K562 (cell line): ENCODE measurements around the gene PODXL. TPM values are rescaled to one million over a fixed set of nuclear protein-coding genes. Genes with fewer than 3 reads are reported as not detected.

Experiments used
- ATAC-seq: fragments of 200-7000 bp; cut with Tn5 transposase; 3 replicates; pipeline ENCODE4 v1.9.1; 2020; ENCODE audit warnings: moderate library complexity
- BruUV-seq: library from RNA; stranded (reverse); fragments of 400-500 nt; replicated peaks from 2 replicates; lab custom pipeline; 2021; lab: Mats Ljungman, UMichigan
- CTCF ChIA-PET: fragments of 300-600 bp; formaldehyde crosslinking; extraction: SDS; loops from one replicate; lab custom pipeline; 2021; ENCODE audit warnings: low intra/inter-chr PET ratio; lab: Yijun Ruan, JAX
- POLR2A ChIA-PET: fragments of 300-600, 350-650 bp; sonication (Branson Sonifier 250); formaldehyde crosslinking; extraction: SDS; loops from one replicate; lab custom pipeline; 2021; ENCODE audit warnings: antibody characterized with exemption, inconsistent platforms; lab: Yijun Ruan, JAX
- DNase-seq, 4 experiments: peaks; one replicate each; pipeline versions ENCODE4 v3.0.0 to v3.0.0-alpha.2; 2011 to 2018; ENCODE audit warnings: low spot score in 3 of 4, mixed read lengths in 3 of 4; ENCODE audit errors: extremely low read depth in 1 of 4
- FAIRE-seq: peaks from 2 replicates; lab custom pipeline; 2011; peaks lifted over from hg19 to GRCh38; lab: Jason Lieb, UNC
- H2AFZ ChIP-seq: 2 replicates; pipeline ENCODE4 v1.6.0; 2011; ENCODE audit warnings: low read depth, low read length, control low read depth, inconsistent platforms
- H3K27ac ChIP-seq: fragments of 200-600 bp; 3 replicates; pipeline ENCODE4 v1.8.0; 2011; ENCODE audit warnings: low read depth, mild to moderate bottlenecking, control low read depth, inconsistent platforms, low read length, moderate library complexity, mixed read lengths; ENCODE audit errors: extremely low read depth
- H3K27me3 ChIP-seq, 2 experiments: fragments of 300-600 bp in 1 of 2; 2 replicates in 1 of 2; 3 replicates in 1 of 2; pipeline versions ENCODE4 v1.6.0 to v1.8.0; 2011; ENCODE audit warnings: inconsistent platforms in 2 of 2, low read length in 2 of 2, mild to moderate bottlenecking in 1 of 2, mixed read lengths in 1 of 2, moderate library complexity in 1 of 2; ENCODE audit not compliant: control insufficient read depth in 2 of 2, insufficient read depth in 2 of 2
- H3K36me3 ChIP-seq: fragments of 300-600 bp; 3 replicates; pipeline ENCODE4 v1.8.0; 2011; ENCODE audit warnings: mild to moderate bottlenecking, low read length, inconsistent platforms; ENCODE audit not compliant: control insufficient read depth, insufficient read depth
- H3K4me1 ChIP-seq, 2 experiments: fragments of 200-600 bp in 1 of 2; replicated peaks in 1 of 2; 2 replicates in 1 of 2; 3 replicates in 1 of 2; pipeline versions ENCODE4 v1.5.1 to v1.8.0; 2011; ENCODE audit warnings: inconsistent platforms in 2 of 2, low read length in 2 of 2, mild to moderate bottlenecking in 1 of 2, mixed read lengths in 1 of 2, moderate library complexity in 1 of 2; ENCODE audit not compliant: control insufficient read depth in 2 of 2, insufficient read depth in 2 of 2
- H3K4me2 ChIP-seq: 2 replicates; pipeline ENCODE4 v1.6.1; 2011; ENCODE audit warnings: low read length, control low read depth, inconsistent platforms, mixed read lengths; ENCODE audit not compliant: insufficient read depth
- H3K4me3 ChIP-seq: fragments of 200-600 bp; sonication (generic), shearing (Covaris generic); 2 replicates; pipeline ENCODE4 v1.5.1; 2016; ENCODE audit warnings: control low read depth, inconsistent platforms
- H3K79me2 ChIP-seq: fragments of 200-600 bp; 3 replicates; pipeline ENCODE4 v1.8.0; 2011; ENCODE audit warnings: low read length, inconsistent platforms; ENCODE audit not compliant: control insufficient read depth, insufficient read depth
- H3K9ac ChIP-seq, 2 experiments: 2 replicates each; pipeline versions ENCODE4 v1.6.0 to v1.6.1; 2011; ENCODE audit warnings: low read depth in 2 of 2, low read length in 2 of 2, control low read depth in 1 of 2, inconsistent platforms in 1 of 2, mild to moderate bottlenecking in 1 of 2, mixed read lengths in 1 of 2; ENCODE audit not compliant: insufficient read depth in 1 of 2
- H3K9me1 ChIP-seq: one replicate; pipeline ENCODE4 v1.6.0; 2011; ENCODE audit warnings: inconsistent platforms, mild to moderate bottlenecking, low read length, moderate library complexity; ENCODE audit not compliant: control insufficient read depth, insufficient read depth
- H3K9me3 ChIP-seq: replicated peaks from 2 replicates; pipeline ENCODE4 v1.5.1; 2011; ENCODE audit warnings: low read depth, low read length, inconsistent platforms; ENCODE audit not compliant: control insufficient read depth, insufficient read depth
- H4K20me1 ChIP-seq: replicated peaks from 2 replicates; pipeline ENCODE4 v1.6.1; 2011; ENCODE audit warnings: low read length, inconsistent platforms, mixed read lengths; ENCODE audit not compliant: control insufficient read depth, insufficient read depth
- BCOR ChIP-seq: fragments of 450-650 bp; IDR thresholded peaks from 2 replicates; pipeline ENCODE4 v1.6.1; 2016
- CBX5 ChIP-seq: IDR thresholded peaks from 2 replicates; pipeline ENCODE4 v1.6.1; 2014; ENCODE audit warnings: low read depth, borderline replicate concordance
- NEUROD1 ChIP-seq: fragments of 150-350 bp; IDR thresholded peaks from 2 replicates; pipeline ENCODE4 v1.6.1; 2014; ENCODE audit warnings: borderline replicate concordance, low read length, low read depth; ENCODE audit not compliant: partially characterized antibody
- NR1H2 ChIP-seq: sonication (generic); formaldehyde crosslinking; IDR thresholded peaks from 2 replicates; pipeline ENCODE4 v1.4.0; 2020; ENCODE audit warnings: mild to moderate bottlenecking, missing genetic modification reagents
- NR2F6 ChIP-seq: fragments of 450-650 bp; formaldehyde crosslinking; IDR thresholded peaks from 2 replicates; pipeline ENCODE4 v1.4.0; 2020; ENCODE audit warnings: mild to moderate bottlenecking
- TEAD1 ChIP-seq, 2 experiments: fragments of 450-650 bp in 1 of 2; sonication (generic) in 1 of 2; formaldehyde crosslinking; IDR thresholded peaks; 2 replicates each; pipeline versions ENCODE4 v1.4.0 to v1.8.0; 2020 to 2022; ENCODE audit warnings: mild to moderate bottlenecking in 2 of 2, missing genetic modification reagents in 1 of 2
- ZNF121 ChIP-seq: sonication (generic); formaldehyde crosslinking; conservative IDR thresholded peaks from 2 replicates; pipeline ENCODE4 v1.8.0; 2022; ENCODE audit warnings: missing genetic modification reagents
- ZNF445 ChIP-seq: fragments of 250-450 bp; sonication (Bioruptor Pico); IDR thresholded peaks from 2 replicates; pipeline ENCODE4 v1.4.0; 2020; ENCODE audit warnings: low read depth, mild to moderate bottlenecking, moderate library complexity
- ZNF766 ChIP-seq: fragments of 200-800 bp; sonication (Bioruptor generic); conservative IDR thresholded peaks from 2 replicates; pipeline ENCODE4 v1.6.1; 2016; ENCODE audit warnings: missing genetic modification characterization, missing compliant biosample characterization
- ZNF79 ChIP-seq: fragments of 250-450 bp; sonication (Bioruptor Pico); IDR thresholded peaks from 2 replicates; pipeline ENCODE4 v1.4.0; 2020; ENCODE audit warnings: low read depth, mild to moderate bottlenecking, moderate library complexity
- WGBS: fragments of 100-300 bp; shearing (Covaris generic); methylation state at CpG from one replicate; pipeline ENCODE4 v1.1.6; 2016; ENCODE audit warnings: low coverage, mixed read lengths; ENCODE audit not compliant: insufficient coverage; ENCODE audit errors: missing lambda C conversion rate; 5-methylcytosine and 5-hydroxymethylcytosine counted together
- in situ Hi-C: fragments of 300-500 bp; cut with MboI; formaldehyde crosslinking; loops from 4 replicates; pipeline ENCODE4 v1.15.0; 2018; ENCODE audit warnings: inconsistent platforms, mixed read lengths
- intact Hi-C: fragments of 100-400 bp; cut with micrococcal nuclease; formaldehyde crosslinking; loops from 2 replicates; pipeline ENCODE4 v1.14.2; 2022
- polyA plus RNA-seq, 8 experiments: library from polyadenylated mRNA; depleted of rRNA in 4 of 8; stranded (reverse) in 5 of 8; unstranded in 3 of 8; fragments of >200 nt; fragmentation: Nextera tagmentation in 2 of 8; fragmentation: Illumina TruSeq in 1 of 8; extraction: Ambion mirVana in 2 of 8; extraction: Trizol in 1 of 8; gene quantifications; 2 replicates each; pipeline versions ENCODE4 v1.2.1 to v1.2.3, GENCODE V29; 2011 to 2014; ENCODE audit warnings: inconsistent platforms in 1 of 8, missing spikeins in 1 of 8
- total RNA-seq, 7 experiments: library from RNA; depleted of rRNA in 6 of 7; stranded (reverse); fragments of >200 nt in 6 of 7; fragmentation: Illumina TruSeq in 2 of 7; extraction: Trizol in 2 of 7; gene quantifications; 2 replicates each; pipeline versions ENCODE4 v1.2.1 to v1.2.3, GENCODE V29; 2011 to 2021; ENCODE audit warnings: low replicate concordance in 1 of 7
- TF ChIP-seq, protein P1 (sequence below), 2 experiments: fragments of 250-450 bp in 1 of 2; fragments of 450-650 bp in 1 of 2; sonication (Bioruptor Pico) in 1 of 2; IDR thresholded peaks; 2 replicates each; pipeline versions ENCODE4 v1.6.1 to v1.8.0; 2016 to 2021; ENCODE audit warnings: mild to moderate bottlenecking in 2 of 2, moderate library complexity in 2 of 2, missing compliant biosample characterization in 1 of 2, missing genetic modification characterization in 1 of 2
- TF ChIP-seq, protein P2 (sequence below), 2 experiments: fragments of 450-650 bp in 1 of 2; IDR thresholded peaks; 2 replicates each; pipeline ENCODE4 v1.6.1; 2011 to 2017; ENCODE audit warnings: low read depth in 2 of 2, antibody characterized with exemption in 1 of 2, borderline replicate concordance in 1 of 2, low read length in 1 of 2, mild to moderate bottlenecking in 1 of 2, mixed read lengths in 1 of 2; ENCODE audit not compliant: control insufficient read depth in 1 of 2
- TF ChIP-seq, protein P3 (sequence below): fragments of 450-650 bp; IDR thresholded peaks from 2 replicates; pipeline ENCODE4 v1.7.0; 2016; ENCODE audit warnings: borderline replicate concordance

Gene PODXL
- total and polyA plus RNA-seq, 9 of the 15 experiments (the other 6 are each of a cell fraction or from before 2014, with no cell fraction given) = 0.01 to 0.73 (median 0.07) TPM

DNA sequence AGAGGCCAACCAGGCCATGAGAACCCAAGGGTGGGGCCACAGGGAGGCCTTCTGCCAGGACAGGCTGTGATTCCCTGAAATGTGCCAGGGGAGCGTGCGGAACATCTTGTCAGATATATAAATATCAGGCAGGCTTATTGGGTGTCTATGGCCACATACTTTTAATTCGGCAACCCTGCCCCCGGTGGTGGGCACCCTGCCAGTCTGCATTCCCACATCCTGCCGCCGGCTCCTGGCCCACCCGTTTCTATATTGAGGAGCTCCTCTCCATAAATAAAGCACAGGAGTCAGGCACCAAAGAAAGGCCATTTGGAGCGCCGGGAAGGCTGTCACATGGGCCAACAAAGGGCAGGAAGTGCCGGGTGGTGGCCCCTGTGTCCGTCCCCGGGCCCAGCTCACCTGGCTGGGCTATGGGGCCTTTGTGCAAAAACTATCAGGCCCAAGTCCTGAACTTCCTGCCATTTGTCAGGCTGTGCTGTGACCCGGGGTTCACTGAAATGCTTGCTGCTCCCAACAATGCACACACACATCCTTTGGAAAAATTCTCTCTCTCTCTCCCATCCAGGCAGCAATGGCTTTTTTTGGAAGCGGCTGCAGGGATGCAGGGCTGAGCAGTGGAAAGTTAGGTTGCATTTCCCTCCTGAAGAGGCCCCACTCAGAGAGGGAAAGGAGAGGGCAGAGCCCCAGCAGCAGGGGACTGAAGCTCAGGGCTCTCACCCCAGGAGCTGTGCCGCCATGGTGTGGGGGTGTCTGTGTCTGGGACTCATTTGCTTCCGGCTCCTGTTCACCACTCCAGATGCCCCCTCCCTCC is 25.0 kb upstream of the PODXL start (continued):
- TF ChIP-seq, protein P1, sequence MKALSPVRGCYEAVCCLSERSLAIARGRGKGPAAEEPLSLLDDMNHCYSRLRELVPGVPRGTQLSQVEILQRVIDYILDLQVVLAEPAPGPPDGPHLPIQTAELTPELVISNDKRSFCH (CRISPR knock-in tag; IDR thresholded peaks at IDR 0.05) = no peak
- TF ChIP-seq, protein P1 (tag; IDR thresholded peaks at IDR 0.05) = no peak

DNA sequence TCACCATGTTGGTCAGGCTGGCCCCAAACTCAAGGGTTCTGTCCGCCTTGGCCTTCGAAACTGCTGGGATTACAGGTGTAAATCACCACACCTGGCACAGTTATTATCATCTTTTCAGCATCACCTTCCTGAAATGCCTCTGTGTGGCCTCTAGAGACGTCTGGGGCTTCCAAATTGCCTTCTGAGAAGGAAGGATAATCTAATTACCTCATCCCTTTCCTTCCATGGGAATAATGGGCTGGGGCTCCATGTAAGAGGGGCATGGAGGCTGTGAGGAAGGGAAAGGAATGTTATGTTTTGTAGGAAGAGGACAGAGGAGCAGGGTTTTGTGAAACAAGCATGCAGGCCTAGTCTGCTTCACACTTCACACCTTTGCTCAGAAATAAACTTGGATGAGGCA is 22.2 kb upstream of the PODXL start:
- FAIRE-seq = no peak
- H3K4me3 ChIP-seq = no peak overlapping the region
- no peaks in the 10 kb centered on the region for H3K36me3 ChIP-seq
- ATAC-seq = no peak
- H3K9me1 ChIP-seq = no peaks in the 10 kb centered on the region
- no peak overlapping the region for H3K4me2 ChIP-seq
- H3K9ac ChIP-seq = no peak overlapping the region
- no TSS peak for BruUV-seq
- H3K4me1 ChIP-seq = no peaks in the 10 kb centered on the region
- in situ Hi-C loops (no loop called here), intact Hi-C loops (no loop called here)
- no peak overlapping the region for H2AFZ ChIP-seq
- H3K9me3 ChIP-seq = no peaks in the 10 kb centered on the region
- ChIA-PET CTCF (no interaction called here), POLR2A (no interaction called here)
- H3K27ac ChIP-seq = no peak overlapping the region
- DNase-seq = no peak
- H3K27me3 ChIP-seq = peaks cover 37 to 68% of the 10 kb centered on the region in 2 experiments
- WGBS = 0% methylated on average over 3 of the region's 3 CpGs
- no peaks in the 10 kb centered on the region for H3K79me2 ChIP-seq
- H4K20me1 ChIP-seq = 0 out of 2 replicates have a peak, but pooled peaks cover 3% of the 10 kb centered on the region
- TF ChIP-seq ZNF121 (CRISPR knock-in tag) = no peak
- no peak for TF ChIP-seq NEUROD1
- TF ChIP-seq TEAD1 (CRISPR knock-in tag; IDR thresholded peaks at IDR 0.05) = no peak
- TF ChIP-seq CBX5 = no peak
- no peak for TF ChIP-seq ZNF445 (CRISPR knock-in tag)
- no peak for TF ChIP-seq ZNF766 (CRISPR knock-in tag)
- TF ChIP-seq BCOR = no peak
- TF ChIP-seq, protein P2, sequence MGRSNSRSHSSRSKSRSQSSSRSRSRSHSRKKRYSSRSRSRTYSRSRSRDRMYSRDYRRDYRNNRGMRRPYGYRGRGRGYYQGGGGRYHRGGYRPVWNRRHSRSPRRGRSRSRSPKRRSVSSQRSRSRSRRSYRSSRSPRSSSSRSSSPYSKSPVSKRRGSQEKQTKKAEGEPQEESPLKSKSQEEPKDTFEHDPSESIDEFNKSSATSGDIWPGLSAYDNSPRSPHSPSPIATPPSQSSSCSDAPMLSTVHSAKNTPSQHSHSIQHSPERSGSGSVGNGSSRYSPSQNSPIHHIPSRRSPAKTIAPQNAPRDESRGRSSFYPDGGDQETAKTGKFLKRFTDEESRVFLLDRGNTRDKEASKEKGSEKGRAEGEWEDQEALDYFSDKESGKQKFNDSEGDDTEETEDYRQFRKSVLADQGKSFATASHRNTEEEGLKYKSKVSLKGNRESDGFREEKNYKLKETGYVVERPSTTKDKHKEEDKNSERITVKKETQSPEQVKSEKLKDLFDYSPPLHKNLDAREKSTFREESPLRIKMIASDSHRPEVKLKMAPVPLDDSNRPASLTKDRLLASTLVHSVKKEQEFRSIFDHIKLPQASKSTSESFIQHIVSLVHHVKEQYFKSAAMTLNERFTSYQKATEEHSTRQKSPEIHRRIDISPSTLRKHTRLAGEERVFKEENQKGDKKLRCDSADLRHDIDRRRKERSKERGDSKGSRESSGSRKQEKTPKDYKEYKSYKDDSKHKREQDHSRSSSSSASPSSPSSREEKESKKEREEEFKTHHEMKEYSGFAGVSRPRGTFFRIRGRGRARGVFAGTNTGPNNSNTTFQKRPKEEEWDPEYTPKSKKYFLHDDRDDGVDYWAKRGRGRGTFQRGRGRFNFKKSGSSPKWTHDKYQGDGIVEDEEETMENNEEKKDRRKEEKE (IDR thresholded peaks at IDR 0.05; ENCODE audit: borderline replicate concordance in 1 of 2, control insufficient read depth in 1 of 2, low read depth in 2 of 2, low read length in 1 of 2) = no peak
- TF ChIP-seq NR2F6 = no peak
- TF ChIP-seq ZNF79 (CRISPR knock-in tag) = no peak
- no peak for TF ChIP-seq NR1H2
- TF ChIP-seq, protein P3, sequence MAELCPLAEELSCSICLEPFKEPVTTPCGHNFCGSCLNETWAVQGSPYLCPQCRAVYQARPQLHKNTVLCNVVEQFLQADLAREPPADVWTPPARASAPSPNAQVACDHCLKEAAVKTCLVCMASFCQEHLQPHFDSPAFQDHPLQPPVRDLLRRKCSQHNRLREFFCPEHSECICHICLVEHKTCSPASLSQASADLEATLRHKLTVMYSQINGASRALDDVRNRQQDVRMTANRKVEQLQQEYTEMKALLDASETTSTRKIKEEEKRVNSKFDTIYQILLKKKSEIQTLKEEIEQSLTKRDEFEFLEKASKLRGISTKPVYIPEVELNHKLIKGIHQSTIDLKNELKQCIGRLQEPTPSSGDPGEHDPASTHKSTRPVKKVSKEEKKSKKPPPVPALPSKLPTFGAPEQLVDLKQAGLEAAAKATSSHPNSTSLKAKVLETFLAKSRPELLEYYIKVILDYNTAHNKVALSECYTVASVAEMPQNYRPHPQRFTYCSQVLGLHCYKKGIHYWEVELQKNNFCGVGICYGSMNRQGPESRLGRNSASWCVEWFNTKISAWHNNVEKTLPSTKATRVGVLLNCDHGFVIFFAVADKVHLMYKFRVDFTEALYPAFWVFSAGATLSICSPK = no peak
